Measurements from ENCODE around the gene NDUFB11.

NDUFB11 gene

GRCh38 chrX:47144626-47145394, at the start of gene NDUFB11, which contains the start of gene RBM10:
Gene NDUFB11 (minus strand): TSS chrX:47144702. CDS start chrX:47144679, 23 bp downstream.
Gene RBM10 (plus strand): TSS chrX:47145221. CDS start chrX:47147482, 2,261 bp downstream.
- DNase-seq (ENCODE audit: low spot score), result peak; percentile 89

GRCh38 chrX:47193475-47194193, 49.1 kb upstream of the NDUFB11 start, which contains the start of gene UBA1:
Gene UBA1 (plus strand): TSS chrX:47193829. CDS start chrX:47198803, 4,974 bp downstream.
- peak; percentile 98 for DNase-seq (ENCODE audit: low spot score)

GRCh38 chrX:47191806-47192401, 47.4 kb upstream of the NDUFB11 start:
- no peak for DNase-seq (ENCODE audit: low spot score)

- no peak for DNase-seq (ENCODE audit: low spot score)
These were observed 46.8 kb upstream of the NDUFB11 start for GRCh38 chrX:47191331-47191730.

- DNase-seq (ENCODE audit: low spot score), result peak; percentile 92
These were observed 46.2 kb upstream of the NDUFB11 start for GRCh38 chrX:47190445-47191269.

- DNase-seq (ENCODE audit: low spot score), result no peak
These were observed 45.4 kb upstream of the NDUFB11 start for GRCh38 chrX:47189906-47190305.

GRCh38 chrX:47187106-47187677, 42.7 kb upstream of the NDUFB11 start:
- no peak for DNase-seq (ENCODE audit: low spot score)

- no peak for DNase-seq (ENCODE audit: low spot score)
These were observed 41.7 kb upstream of the NDUFB11 start for GRCh38 chrX:47186096-47186740.

- DNase-seq (ENCODE audit: low spot score), result no peak
These were observed 40.7 kb upstream of the NDUFB11 start for GRCh38 chrX:47185241-47185640.

- DNase-seq (ENCODE audit: low spot score), result no peak
These were observed 40.0 kb upstream of the NDUFB11 start for GRCh38 chrX:47184486-47184885.

- DNase-seq (ENCODE audit: low spot score), result no peak
These were observed 37.7 kb upstream of the NDUFB11 start for GRCh38 chrX:47182106-47182700.

GRCh38 chrX:47181301-47181700, 36.8 kb upstream of the NDUFB11 start:
- DNase-seq (ENCODE audit: low spot score), result no peak

- DNase-seq (ENCODE audit: low spot score), result no peak
These were observed 35.8 kb upstream of the NDUFB11 start for GRCh38 chrX:47180346-47180745.

- DNase-seq (ENCODE audit: low spot score), result no peak
These were observed 35.4 kb upstream of the NDUFB11 start for GRCh38 chrX:47179928-47180255.

GRCh38 chrX:47179221-47179927, 34.9 kb upstream of the NDUFB11 start:
- DNase-seq (ENCODE audit: low spot score), result peak; percentile 64

- no peak for DNase-seq (ENCODE audit: low spot score)
These were observed 33.8 kb upstream of the NDUFB11 start for GRCh38 chrX:47178337-47178736.

- DNase-seq (ENCODE audit: low spot score), result no peak
These were observed 32.6 kb upstream of the NDUFB11 start for GRCh38 chrX:47177079-47177478.

GRCh38 chrX:47176101-47176740, 31.7 kb upstream of the NDUFB11 start:
- DNase-seq (ENCODE audit: low spot score), result no peak

- no peak for DNase-seq (ENCODE audit: low spot score)
These were observed 31.1 kb upstream of the NDUFB11 start for GRCh38 chrX:47175588-47175980.
